HG03280 (cell line): Measurements from ENCODE around the gene DPH5.
A peak's percentile ranks its signal among the peaks of the same experiment; 100 is the strongest.
"Not testable (repeated sequence)": the region's sequence is repeated elsewhere in the genome, so short reads cannot be mapped to it uniquely, and the experiment has no call there.

ENCODE experiments used
- ATAC-seq: cut with Tn5 transposase; IDR thresholded peaks from one replicate; pipeline ENCODE4 v1.9.1; 2021; ENCODE audit warnings: mild to moderate bottlenecking, moderate library complexity; ENCODE audit not compliant: unreplicated experiment

Gene DPH5

GRCh38 chr1:101032129-101032528, 6.5 kb upstream of the DPH5 start:
- not testable (repeated sequence) for ATAC-seq

DNA sequence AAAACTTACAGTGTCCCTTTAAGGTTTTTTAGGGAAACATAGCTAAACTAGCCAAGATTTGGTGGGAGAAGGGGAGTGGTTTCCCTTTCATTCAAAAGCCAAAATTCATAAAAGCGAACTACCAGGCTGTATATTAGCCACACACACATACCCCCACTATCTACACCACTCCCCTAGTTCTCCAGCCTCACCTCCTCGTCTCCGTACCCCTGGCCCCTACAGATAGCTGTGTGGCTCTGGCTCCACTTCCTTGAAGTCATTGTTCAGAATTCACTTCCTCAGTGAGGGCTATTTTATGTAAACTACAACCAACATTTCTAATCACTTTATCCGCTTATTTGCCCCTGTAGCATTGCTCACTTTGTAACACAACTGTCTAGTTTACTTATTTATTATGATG, 5.3 kb upstream of the DPH5 start:
- ATAC-seq = no peak

DNA sequence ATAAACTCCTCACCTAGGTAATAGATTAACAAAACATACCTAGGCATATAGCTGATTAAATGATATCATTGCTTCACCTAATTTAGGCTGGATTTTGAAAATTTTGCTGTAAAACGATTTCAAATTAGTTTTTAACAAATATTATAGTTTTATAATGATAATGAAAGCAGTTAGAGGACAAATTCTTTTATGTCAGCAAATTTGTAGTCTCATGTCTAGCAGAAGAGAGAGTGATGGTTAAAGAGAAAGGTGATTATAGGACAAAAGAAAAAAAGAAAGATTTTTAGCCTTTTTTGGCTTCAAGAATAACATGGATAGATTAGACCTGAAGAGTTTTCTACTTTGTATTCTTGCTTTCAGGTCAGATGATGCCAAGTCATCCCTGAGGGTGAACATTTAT, 3.6 kb upstream of the DPH5 start:
- ATAC-seq = no peak

GRCh38 chr1:101028466-101028865, 2.9 kb upstream of the DPH5 start:
- ATAC-seq = no peak

DNA sequence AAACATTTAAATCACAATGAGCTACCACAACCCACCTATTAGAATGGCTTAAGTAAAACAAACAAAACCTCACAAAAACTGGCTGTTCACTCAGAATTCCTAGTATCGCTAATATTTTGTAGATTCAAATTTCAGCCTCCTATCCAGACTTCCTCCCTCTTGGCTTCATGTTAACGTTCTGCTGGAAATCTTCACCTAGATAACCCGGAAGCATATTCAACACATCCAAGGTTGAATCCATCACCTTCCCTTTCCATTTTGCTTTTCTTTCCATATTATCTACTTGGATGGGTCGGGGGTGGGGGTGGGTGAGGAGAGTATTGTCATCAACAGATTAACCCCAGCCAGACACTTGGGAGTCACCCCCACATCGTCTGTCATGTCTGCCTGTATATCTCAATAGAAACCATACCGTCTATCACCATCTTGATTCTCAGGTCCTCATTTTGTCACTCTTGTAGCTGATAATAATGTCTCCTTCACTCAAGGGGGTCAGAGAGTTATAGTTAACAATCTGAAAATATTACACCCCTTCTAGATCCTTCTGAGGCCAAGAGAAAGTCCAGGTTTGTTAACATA, 1.7 kb upstream of the DPH5 start:
- ATAC-seq = no peak

DNA sequence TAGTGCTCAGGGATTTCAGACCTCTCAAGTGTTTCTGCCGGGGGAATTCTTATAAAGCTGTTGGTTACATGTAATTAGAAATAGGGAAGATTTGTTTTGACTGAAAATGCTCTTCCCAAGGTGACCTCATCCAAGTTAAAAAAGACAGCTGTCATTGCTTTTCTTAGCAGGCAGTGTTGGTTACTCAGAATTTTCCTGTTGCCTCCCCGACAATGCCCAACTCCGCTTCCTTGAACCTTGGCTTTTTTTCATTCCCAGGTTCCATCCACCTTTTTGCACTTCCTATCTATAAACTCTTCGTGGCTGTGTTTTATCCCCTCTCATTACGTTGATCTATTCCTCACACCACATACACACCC, 825 bp upstream of the DPH5 start:
- no peak for ATAC-seq

DNA sequence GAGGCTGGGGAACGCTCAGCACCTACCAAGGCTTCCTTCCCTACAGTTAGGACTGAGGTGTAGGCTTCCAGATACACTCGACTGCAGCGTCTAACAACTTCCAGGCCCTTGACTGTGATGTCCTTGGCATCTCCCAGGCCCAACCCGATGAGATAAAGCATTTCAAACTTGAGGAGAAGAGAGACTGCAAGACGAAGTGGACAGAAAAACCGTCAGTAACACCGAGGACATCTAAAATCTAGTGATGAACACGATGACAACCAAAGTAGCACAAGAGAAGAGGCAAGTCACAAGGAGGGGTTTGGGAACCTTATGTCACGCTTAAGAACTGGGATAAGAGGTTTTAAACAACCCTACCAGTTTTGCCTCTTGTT, 314 bp downstream of the DPH5 start:
- peak; percentile 32 for ATAC-seq

GRCh38 chr1:101022294-101022693, 3.3 kb downstream of the DPH5 start:
- no peak for ATAC-seq

- ATAC-seq = no peak
Observed at GRCh38 chr1:101017448-101017847, 8.1 kb downstream of the DPH5 start.

- ATAC-seq = no peak
Observed at GRCh38 chr1:101013776-101014175, 11.8 kb downstream of the DPH5 start.

DNA sequence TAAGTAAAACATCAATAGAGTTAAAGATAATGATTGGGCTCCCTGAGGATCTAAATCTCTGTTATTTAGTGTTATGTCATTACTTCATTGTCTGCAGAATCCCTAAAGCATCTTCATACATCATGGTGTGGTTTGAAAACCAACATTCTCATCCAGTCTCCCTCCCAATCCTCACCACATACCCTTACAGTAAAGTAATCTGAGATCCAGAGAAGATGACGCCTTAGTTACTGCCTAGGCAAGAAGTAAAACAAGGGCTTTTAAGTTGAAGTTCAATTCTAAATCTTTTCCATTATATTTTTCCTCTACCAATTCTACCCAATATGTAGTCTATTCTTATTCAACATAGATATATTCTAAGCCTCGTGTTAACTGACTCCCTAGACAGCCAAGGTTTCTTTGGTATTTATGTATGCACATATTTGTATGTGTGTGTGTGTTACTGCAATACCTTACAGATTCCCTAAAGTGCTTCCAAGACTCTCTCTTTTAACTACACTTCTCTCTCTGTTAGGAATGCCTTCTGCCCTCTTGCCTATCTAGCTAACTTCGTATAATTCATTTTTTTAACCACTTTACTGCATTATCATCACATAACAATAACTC, 17.3 kb downstream of the DPH5 start:
- ATAC-seq = no peak

DNA sequence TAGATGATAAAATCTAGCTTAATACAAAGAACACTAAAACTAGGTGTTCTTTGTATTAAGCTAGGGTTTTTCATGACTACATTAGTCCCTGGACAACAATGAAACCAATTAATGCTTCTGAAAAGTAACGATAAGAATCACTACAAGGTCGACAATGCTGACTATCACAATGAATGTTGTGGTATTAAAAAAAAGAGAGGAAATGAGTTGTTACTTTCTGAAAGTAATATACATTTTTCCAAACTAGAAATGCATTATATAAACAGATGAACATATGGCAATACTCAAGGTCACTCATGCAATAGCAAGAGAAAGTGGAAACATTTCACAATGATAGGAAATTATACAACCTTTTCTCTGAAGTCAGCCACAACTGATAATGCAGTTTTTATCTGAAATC, 19.0 kb downstream of the DPH5 start:
- ATAC-seq = no peak

DNA sequence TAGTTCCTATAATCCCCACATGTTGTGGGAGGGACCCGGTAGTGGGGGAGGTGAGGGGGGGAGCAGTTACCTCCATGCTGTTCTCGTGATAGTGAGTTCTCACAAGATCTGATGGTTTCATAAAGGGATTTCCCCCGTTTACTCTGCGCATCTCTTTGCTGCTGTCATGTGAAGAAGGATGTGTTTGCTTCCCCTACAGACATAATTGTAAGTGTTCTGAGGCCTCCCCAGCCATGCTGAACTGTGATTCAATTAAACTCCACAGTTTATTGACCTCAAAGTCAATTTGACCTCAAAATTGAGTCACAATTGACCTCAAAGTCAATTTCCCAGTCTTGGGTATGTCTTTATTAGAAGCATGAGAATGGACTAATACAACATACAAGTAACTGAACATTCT, 19.7 kb downstream of the DPH5 start:
- no peak for ATAC-seq

DNA sequence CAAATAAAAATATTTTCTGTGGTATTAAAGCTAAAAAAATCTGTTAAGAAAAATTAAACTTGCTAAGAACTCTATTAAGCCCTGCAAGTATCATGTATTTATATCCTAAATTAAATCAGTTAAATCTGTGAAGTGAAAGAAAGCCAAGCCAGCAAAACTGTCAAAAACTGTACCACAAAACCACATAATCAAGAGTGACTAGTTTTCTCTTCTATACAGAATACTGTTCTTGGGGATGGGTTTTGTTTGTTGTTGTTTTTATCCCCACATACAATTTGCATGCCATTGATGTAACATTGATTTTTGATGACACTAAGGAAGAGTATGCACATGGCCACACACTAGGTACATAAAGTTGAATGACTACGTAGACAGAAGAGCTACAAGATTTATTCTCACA, 20.4 kb downstream of the DPH5 start:
- ATAC-seq = no peak

- ATAC-seq = no peak
Observed at GRCh38 chr1:101004670-101005069, 20.9 kb downstream of the DPH5 start.

- no peak for ATAC-seq
Observed at GRCh38 chr1:101004061-101004460, 21.5 kb downstream of the DPH5 start.

DNA sequence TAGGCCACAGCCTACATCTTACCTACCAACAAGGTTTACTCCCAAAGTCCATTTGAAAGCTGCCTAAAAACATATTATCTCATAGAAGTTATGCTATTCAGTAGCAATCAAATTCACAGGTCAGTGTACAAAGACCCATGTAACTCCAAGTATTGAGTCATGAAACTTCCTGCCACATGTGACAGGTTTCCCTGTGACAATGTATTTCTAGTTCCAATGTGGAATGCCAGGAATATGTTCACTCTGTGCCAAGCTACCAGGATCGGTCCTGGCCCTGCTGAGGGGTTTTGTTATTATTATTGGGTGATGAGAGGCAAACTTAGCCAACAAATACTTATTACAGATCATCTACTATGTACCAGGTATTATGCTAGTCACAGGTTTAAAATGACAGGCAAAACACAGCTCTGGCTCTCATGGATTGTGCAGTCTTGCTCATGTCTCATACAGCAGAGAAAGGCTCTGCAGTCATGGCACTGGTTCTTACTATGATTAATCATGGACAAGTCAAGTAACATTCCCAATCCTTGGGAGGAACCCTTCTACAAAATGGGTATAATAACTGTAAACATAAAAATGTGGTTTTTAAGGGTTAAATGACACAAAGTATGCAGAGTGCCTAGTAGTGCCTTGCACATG, 22.5 kb downstream of the DPH5 start:
- ATAC-seq = no peak

DNA sequence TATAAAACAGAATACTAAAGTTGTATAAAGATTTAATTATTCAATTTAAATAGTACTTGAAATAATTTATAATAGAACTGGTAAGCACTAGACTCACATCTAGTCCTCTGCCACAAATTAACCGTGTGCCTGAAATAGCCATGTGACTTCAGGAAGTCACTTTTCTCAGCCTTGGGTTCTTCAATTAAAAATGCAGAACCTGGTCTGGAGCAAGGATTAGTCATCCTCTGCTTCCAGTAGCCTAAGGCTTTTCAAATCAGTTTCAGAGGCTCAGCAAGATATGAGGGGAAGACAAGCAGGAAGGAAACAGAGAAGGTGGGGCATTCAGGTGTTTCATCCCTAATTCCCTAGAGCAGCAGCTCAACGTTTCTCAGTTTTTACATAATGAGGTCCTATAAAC, 23.0 kb downstream of the DPH5 start:
- no peak for ATAC-seq

- ATAC-seq = no peak
Observed at GRCh38 chr1:101000131-101000873, 25.3 kb downstream of the DPH5 start.

- no peak for ATAC-seq
Observed at GRCh38 chr1:100998426-100998825, 27.2 kb downstream of the DPH5 start.

GRCh38 chr1:100995198-100995988, 30.2 kb downstream of the DPH5 start:
- no peak for ATAC-seq
